HEK293 (cell line): ENCODE results near the gene ADAMTS10.
"Not testable (repeated sequence)": the region's sequence is repeated elsewhere in the genome, so short reads cannot be mapped to it uniquely, and the experiment has no call there.

Source experiments
- CTCF ChIA-PET: fragments of 350-600 bp; formaldehyde crosslinking; extraction: SDS; loops from one replicate; lab custom pipeline; 2021; ENCODE audit warnings: antibody characterized with exemption; lab: Yijun Ruan, JAX
- POLR2A ChIA-PET: fragments of 300-600 bp; formaldehyde crosslinking; extraction: SDS; loops from one replicate; lab custom pipeline; 2020; ENCODE audit warnings: antibody characterized with exemption, inconsistent platforms; lab: Yijun Ruan, JAX
- H3K27ac ChIP-seq: fragments of 200-500 bp; sonication (Bioruptor generic); 2 replicates; pipeline ENCODE4 v1.5.1; 2014; ENCODE audit warnings: low read depth, low read length, control low read depth, inconsistent platforms; ENCODE audit errors: extremely low read depth
- H3K36me3 ChIP-seq, 2 experiments: fragments of 200-500 bp in 1 of 2; sonication (Bioruptor generic) in 1 of 2; 1 replicate in 1 of 2; 2 replicates in 1 of 2; pipeline ENCODE4 v1.5.1; 2014 to 2017; ENCODE audit warnings: inconsistent platforms in 2 of 2, low read length in 2 of 2; ENCODE audit not compliant: control insufficient read depth in 2 of 2, insufficient read depth in 1 of 2
- H3K4me1 ChIP-seq: fragments of 200-500 bp; sonication (Bioruptor generic); 2 replicates; pipeline ENCODE4 v1.5.1; 2014; ENCODE audit warnings: mild to moderate bottlenecking, low read length, inconsistent platforms; ENCODE audit not compliant: control insufficient read depth, insufficient read depth
- H3K4me3 ChIP-seq: 2 replicates; pipeline ENCODE4 v1.5.1; 2011; ENCODE audit warnings: low read depth, mild to moderate bottlenecking, control low read depth, low read length, moderate library complexity
- H3K9me3 ChIP-seq: fragments of 200-500 bp; sonication (Bioruptor generic); 2 replicates; pipeline ENCODE4 v1.5.1; 2014; ENCODE audit warnings: low read depth, low read length, inconsistent platforms; ENCODE audit not compliant: control insufficient read depth, insufficient read depth
- GLIS1 ChIP-seq: fragments of 450-650 bp; formaldehyde crosslinking; IDR thresholded peaks from 2 replicates; pipeline ENCODE4 v1.5.1; 2016; ENCODE audit warnings: missing biosample characterization, missing genetic modification characterization
- KLF1 ChIP-seq: fragments of 450-650 bp; formaldehyde crosslinking; IDR thresholded peaks from 2 replicates; pipeline ENCODE4 v1.5.1; 2016; ENCODE audit warnings: missing biosample characterization, missing genetic modification characterization
- OSR2 ChIP-seq: fragments of 450-650 bp; formaldehyde crosslinking; IDR thresholded peaks from 2 replicates; pipeline ENCODE4 v1.5.1; 2016; ENCODE audit warnings: missing biosample characterization, missing genetic modification characterization
- ZFP69B ChIP-seq: fragments of 450-650 bp; formaldehyde crosslinking; IDR thresholded peaks from 2 replicates; pipeline ENCODE4 v1.5.1; 2016; ENCODE audit warnings: missing biosample characterization, missing genetic modification characterization
- ZNF24 ChIP-seq: fragments of 450-650 bp; formaldehyde crosslinking; IDR thresholded peaks from 2 replicates; pipeline ENCODE4 v1.5.1; 2016; ENCODE audit warnings: missing biosample characterization, missing genetic modification characterization
- ZNF394 ChIP-seq: fragments of 450-650 bp; formaldehyde crosslinking; IDR thresholded peaks from 2 replicates; pipeline ENCODE4 v1.5.1; 2016; ENCODE audit warnings: missing biosample characterization, missing genetic modification characterization, mild to moderate bottlenecking, moderate library complexity, borderline replicate concordance
- ZNF768 ChIP-seq: fragments of 450-650 bp; formaldehyde crosslinking; IDR thresholded peaks from 2 replicates; pipeline ENCODE4 v1.5.1; 2018; ENCODE audit warnings: missing biosample characterization, mild to moderate bottlenecking, missing genetic modification characterization
- ZSCAN23 ChIP-seq: fragments of 450-650 bp; formaldehyde crosslinking; IDR thresholded peaks from 2 replicates; pipeline ENCODE4 v1.5.1; 2016; ENCODE audit warnings: missing biosample characterization, missing genetic modification characterization
- TF ChIP-seq, protein P1 (sequence below): fragments of 450-650 bp; formaldehyde crosslinking; IDR thresholded peaks from 2 replicates; pipeline ENCODE4 v1.5.1; 2016; ENCODE audit warnings: missing biosample characterization, missing genetic modification characterization
- TF ChIP-seq, protein P2 (sequence below): fragments of 450-650 bp; formaldehyde crosslinking; IDR thresholded peaks from 2 replicates; pipeline ENCODE4 v1.5.1; 2016; ENCODE audit warnings: missing biosample characterization, missing genetic modification characterization
- TF ChIP-seq, protein P3 (sequence below): sonication (generic); formaldehyde crosslinking; IDR thresholded peaks from 2 replicates; pipeline ENCODE4 v1.8.1; 2022; ENCODE audit warnings: mild to moderate bottlenecking, moderate library complexity, missing genetic modification reagents
- TF ChIP-seq, protein P4 (sequence below): fragments of 450-650 bp; formaldehyde crosslinking; IDR thresholded peaks from 2 replicates; pipeline ENCODE4 v1.5.1; 2016; ENCODE audit warnings: missing biosample characterization, missing genetic modification characterization
- TF ChIP-seq, protein P5 (sequence below): fragments of 450-650 bp; formaldehyde crosslinking; IDR thresholded peaks from 2 replicates; pipeline ENCODE4 v1.5.1; 2017; ENCODE audit warnings: missing biosample characterization, missing genetic modification characterization
- TF ChIP-seq, protein P6 (sequence below): fragments of 450-650 bp; formaldehyde crosslinking; IDR thresholded peaks from 2 replicates; pipeline ENCODE4 v1.5.1; 2016; ENCODE audit warnings: missing biosample characterization, missing genetic modification characterization
- TF ChIP-seq, protein P7 (sequence below): fragments of 450-650 bp; formaldehyde crosslinking; IDR thresholded peaks from 2 replicates; pipeline ENCODE4 v1.5.1; 2016; ENCODE audit warnings: missing biosample characterization, missing genetic modification characterization

Gene ADAMTS10

DNA sequence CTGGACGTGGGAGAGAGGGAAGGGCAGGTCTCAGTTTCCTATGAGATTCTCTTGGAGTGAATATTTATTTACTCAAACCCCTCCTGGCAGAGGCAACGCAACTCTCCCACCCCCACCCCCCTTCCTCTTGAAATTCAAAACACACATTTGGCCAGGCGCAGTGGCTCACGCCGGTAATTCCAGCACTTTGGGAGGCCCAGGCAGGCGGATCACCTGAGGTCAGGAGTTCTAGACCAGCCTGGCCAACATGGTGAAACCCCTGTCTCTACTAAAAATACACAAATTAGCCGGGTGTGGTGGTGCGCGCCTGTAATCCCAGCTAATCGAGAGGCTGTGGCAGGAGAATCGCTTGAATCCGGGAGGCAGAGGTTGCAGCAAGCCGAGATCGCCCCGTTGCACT lies 6.8 kb upstream of the ADAMTS10 start:
- H3K9me3 ChIP-seq, POLR2A ChIA-PET: not testable (repeated sequence)
- TF ChIP-seq, protein P1, sequence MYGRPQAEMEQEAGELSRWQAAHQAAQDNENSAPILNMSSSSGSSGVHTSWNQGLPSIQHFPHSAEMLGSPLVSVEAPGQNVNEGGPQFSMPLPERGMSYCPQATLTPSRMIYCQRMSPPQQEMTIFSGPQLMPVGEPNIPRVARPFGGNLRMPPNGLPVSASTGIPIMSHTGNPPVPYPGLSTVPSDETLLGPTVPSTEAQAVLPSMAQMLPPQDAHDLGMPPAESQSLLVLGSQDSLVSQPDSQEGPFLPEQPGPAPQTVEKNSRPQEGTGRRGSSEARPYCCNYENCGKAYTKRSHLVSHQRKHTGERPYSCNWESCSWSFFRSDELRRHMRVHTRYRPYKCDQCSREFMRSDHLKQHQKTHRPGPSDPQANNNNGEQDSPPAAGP (tag by site-specific recombination): peak; percentile 55; the same call in 1 of the 2 replicates
- TF ChIP-seq GLIS1: peak; percentile 60
- TF ChIP-seq, all 188 proteins: peak for 2; not testable (repeated sequence) for 186
- CTCF ChIA-PET: interaction anchor here (0.7 to 2.2 kb wide), 4 partner anchors 24 to 690 kb away, joined by 3 to 5 read pairs (median 4); no protein-coding TSS in a partner anchor
- H3K4me1 ChIP-seq, H3K27ac ChIP-seq, H3K36me3 ChIP-seq, H3K4me3 ChIP-seq: not testable (repeated sequence)

DNA sequence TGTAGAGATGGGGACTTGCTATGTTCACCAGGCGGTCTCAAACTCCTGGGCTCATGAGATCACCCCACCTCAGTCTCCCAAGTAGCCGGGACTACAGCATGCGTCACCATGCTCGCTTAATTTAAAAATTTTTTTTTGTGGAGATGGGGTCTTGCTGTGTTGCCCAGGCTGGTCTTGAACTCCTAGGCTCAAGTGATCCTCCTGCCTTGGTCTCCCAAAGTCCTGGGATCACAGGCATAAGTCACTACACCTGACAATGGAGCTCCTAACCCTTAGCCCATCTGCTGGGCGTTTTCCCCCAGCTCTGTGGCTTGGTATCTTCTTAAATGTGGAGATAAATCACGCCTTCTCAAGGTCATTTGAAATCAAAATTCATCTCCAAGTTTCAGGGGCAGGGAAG lies 6.3 kb upstream of the ADAMTS10 start:
- ChIA-PET POLR2A (no interaction called here), CTCF (interaction anchor here (0.5 to 2.2 kb wide), 9 partner anchors 11 to 585 kb away, joined by 3 to 6 read pairs (median 5); no protein-coding TSS in a partner anchor)
- Histone ChIP-seq H3K4me3 (no peak overlapping the region), H3K36me3 (no peaks in the 10 kb centered on the region), H3K9me3 (no peaks in the 10 kb centered on the region), H3K27ac (no peak overlapping the region), H3K4me1 (no peaks in the 10 kb centered on the region)
- TF ChIP-seq, protein P2, sequence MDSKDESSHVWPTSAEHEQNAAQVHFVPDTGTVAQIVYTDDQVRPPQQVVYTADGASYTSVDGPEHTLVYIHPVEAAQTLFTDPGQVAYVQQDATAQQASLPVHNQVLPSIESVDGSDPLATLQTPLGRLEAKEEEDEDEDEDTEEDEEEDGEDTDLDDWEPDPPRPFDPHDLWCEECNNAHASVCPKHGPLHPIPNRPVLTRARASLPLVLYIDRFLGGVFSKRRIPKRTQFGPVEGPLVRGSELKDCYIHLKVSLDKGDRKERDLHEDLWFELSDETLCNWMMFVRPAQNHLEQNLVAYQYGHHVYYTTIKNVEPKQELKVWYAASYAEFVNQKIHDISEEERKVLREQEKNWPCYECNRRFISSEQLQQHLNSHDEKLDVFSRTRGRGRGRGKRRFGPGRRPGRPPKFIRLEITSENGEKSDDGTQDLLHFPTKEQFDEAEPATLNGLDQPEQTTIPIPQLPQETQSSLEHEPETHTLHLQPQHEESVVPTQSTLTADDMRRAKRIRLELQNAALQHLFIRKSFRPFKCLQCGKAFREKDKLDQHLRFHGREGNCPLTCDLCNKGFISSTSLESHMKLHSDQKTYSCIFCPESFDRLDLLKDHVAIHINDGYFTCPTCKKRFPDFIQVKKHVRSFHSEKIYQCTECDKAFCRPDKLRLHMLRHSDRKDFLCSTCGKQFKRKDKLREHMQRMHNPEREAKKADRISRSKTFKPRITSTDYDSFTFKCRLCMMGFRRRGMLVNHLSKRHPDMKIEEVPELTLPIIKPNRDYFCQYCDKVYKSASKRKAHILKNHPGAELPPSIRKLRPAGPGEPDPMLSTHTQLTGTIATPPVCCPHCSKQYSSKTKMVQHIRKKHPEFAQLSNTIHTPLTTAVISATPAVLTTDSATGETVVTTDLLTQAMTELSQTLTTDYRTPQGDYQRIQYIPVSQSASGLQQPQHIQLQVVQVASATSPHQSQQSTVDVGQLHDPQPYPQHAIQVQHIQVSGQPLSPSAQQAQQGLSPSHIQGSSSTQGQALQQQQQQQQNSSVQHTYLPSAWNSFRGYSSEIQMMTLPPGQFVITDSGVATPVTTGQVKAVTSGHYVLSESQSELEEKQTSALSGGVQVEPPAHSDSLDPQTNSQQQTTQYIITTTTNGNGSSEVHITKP (tag by site-specific recombination): peak; percentile 48; the same call in 1 of the 2 replicates
- TF ChIP-seq, protein P3, sequence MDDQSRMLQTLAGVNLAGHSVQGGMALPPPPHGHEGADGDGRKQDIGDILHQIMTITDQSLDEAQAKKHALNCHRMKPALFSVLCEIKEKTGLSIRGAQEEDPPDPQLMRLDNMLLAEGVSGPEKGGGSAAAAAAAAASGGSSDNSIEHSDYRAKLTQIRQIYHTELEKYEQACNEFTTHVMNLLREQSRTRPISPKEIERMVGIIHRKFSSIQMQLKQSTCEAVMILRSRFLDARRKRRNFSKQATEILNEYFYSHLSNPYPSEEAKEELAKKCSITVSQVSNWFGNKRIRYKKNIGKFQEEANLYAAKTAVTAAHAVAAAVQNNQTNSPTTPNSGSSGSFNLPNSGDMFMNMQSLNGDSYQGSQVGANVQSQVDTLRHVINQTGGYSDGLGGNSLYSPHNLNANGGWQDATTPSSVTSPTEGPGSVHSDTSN (CRISPR knock-in tag): no peak

DNA sequence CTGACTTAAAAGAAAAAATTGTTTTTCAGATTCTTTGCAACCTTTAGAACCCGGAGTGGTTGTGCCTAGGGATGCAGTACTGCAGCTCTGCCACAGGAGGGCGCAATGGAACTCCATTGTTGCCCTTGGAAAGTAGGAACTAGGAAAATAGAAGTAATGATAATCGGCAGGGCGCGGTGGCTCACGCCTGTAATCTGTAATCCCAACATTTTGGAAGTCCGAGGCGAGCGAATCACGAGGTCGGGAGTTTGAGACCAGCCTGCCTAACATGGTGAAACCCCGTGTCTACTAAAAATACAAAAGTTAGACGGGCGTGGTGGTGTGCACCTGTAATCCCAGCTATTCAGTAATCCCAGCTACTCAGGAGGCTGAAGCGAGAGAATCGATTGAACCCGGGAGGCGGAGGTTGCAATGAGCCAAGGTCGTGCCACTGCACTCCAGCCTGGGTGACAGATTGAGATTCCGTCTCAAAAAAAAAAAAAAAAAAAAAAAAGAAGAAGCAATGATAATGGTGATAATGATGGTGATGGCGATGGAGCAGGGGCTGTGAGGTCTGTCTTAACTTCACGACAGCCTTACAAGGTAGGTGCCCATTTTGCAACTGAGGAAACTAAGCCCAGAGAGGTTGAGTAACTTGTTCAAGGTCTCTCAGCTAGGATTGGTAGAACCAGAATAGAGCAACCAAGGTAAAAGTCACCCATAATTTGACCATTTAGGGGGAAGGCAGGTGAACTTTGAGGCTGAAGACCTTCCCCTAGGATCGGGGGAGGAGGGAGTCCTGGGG lies 5.5 kb upstream of the ADAMTS10 start:
- no peak overlapping the region for H3K4me3 ChIP-seq
- H3K9me3 ChIP-seq: no peaks in the 10 kb centered on the region
- CTCF ChIA-PET: interaction anchor here (0.6 to 3.1 kb wide), 18 partner anchors 10 to 584 kb away, joined by 3 to 26 read pairs (median 4); partner anchors contain the start of genes MARCHF2 and NFILZ
- no peaks in the 10 kb centered on the region for H3K4me1 ChIP-seq
- no peak overlapping the region for H3K27ac ChIP-seq
- H3K36me3 ChIP-seq: no peaks in the 10 kb centered on the region
- POLR2A ChIA-PET: interaction anchor here (0.6 to 0.9 kb wide), 3 partner anchors 51 to 281 kb away, joined by 3 to 4 read pairs (median 4); partner anchors contain the start of gene ZNF414
- TF ChIP-seq, protein P4, sequence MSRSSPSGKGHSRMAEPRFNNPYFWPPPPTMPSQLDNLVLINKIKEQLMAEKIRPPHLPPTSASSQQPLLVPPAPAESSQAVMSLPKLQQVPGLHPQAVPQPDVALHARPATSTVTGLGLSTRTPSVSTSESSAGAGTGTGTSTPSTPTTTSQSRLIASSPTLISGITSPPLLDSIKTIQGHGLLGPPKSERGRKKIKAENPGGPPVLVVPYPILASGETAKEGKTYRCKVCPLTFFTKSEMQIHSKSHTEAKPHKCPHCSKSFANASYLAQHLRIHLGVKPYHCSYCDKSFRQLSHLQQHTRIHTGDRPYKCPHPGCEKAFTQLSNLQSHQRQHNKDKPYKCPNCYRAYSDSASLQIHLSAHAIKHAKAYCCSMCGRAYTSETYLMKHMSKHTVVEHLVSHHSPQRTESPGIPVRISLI (tag by site-specific recombination): 0 out of 2 replicates have a peak, but pooled peaks have one; percentile 4
- TF ChIP-seq KLF1 (peak; percentile 59), ZFP69B (tag by site-specific recombination) (no peak), ZNF768 (tag by site-specific recombination) (peak; percentile 81; the same call in 1 of the 2 replicates), ZSCAN23 (tag by site-specific recombination) (0 out of 2 replicates have a peak, but pooled peaks have one; percentile 9), ZNF24 (peak; percentile 74; the same call in 1 of the 2 replicates), ZNF394 (tag by site-specific recombination) (peak; percentile 81), OSR2 (tag by site-specific recombination) (peak; percentile 46; the same call in 1 of the 2 replicates)
- TF ChIP-seq, protein P5, sequence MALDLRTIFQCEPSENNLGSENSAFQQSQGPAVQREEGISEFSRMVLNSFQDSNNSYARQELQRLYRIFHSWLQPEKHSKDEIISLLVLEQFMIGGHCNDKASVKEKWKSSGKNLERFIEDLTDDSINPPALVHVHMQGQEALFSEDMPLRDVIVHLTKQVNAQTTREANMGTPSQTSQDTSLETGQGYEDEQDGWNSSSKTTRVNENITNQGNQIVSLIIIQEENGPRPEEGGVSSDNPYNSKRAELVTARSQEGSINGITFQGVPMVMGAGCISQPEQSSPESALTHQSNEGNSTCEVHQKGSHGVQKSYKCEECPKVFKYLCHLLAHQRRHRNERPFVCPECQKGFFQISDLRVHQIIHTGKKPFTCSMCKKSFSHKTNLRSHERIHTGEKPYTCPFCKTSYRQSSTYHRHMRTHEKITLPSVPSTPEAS (tag by site-specific recombination): no peak
- TF ChIP-seq, protein P1 (tag by site-specific recombination): 0 out of 2 replicates have a peak, but pooled peaks have one; percentile 31
- TF ChIP-seq, protein P6, sequence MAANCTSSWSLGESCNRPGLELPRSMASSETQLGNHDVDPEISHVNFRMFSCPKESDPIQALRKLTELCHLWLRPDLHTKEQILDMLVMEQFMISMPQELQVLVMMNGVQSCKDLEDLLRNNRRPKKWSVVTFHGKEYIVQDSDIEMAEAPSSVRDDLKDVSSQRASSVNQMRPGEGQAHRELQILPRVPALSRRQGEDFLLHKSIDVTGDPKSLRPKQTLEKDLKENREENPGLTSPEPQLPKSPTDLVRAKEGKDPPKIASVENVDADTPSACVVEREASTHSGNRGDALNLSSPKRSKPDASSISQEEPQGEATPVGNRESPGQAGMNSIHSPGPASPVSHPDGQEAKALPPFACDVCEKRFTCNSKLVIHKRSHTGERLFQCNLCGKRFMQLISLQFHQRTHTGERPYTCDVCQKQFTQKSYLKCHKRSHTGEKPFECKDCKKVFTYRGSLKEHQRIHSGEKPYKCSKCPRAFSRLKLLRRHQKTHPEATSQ (tag by site-specific recombination): 0 out of 2 replicates have a peak, but pooled peaks have one; percentile 10
- TF ChIP-seq, protein P7, sequence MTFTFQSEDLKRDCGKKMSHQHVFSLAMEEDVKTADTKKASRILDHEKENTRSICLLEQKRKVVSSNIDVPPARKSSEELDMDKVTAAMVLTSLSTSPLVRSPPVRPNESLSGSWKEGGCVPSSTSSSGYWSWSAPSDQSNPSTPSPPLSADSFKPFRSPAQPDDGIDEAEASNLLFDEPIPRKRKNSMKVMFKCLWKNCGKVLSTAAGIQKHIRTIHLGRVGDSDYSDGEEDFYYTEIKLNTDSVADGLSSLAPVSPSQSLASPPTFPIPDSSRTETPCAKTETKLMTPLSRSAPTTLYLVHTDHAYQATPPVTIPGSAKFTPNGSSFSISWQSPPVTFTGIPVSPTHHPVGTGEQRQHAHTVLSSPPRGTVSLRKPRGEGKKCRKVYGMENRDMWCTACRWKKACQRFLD: no peak
